CD4-positive, alpha-beta T cell treated with Interleukin-4 for 4 hours (primary cell): ENCODE data around the gene CSMD2.
"Not testable (repeated sequence)": the region's sequence is repeated elsewhere in the genome, so short reads cannot be mapped to it uniquely, and the experiment has no call there.

Experiments
- DNase-seq: peaks from one replicate; pipeline ENCODE4 v3.0.0-alpha.2; 2020

The CSMD2 gene

DNA sequence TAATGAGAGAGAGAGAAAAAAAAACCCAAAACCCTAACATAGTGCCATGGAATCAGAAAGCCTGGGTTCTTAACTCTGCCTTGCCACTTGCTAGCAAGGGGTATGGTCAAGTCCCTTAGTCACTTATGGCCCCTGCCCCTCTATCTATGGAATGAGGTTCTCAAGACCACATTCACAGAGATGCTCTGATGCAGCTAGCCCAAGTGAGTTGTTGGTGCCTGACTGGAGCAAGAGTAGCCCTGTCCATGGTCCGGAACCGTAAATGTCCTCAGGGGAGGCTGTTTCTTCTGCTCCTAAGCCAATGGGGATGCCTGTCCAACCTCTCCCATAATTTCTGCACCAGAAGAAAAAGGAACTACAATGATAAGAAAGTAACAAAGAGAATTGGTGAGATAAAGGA is 56.8 kb downstream of the CSMD2 start:
- DNase-seq = no peak

DNA sequence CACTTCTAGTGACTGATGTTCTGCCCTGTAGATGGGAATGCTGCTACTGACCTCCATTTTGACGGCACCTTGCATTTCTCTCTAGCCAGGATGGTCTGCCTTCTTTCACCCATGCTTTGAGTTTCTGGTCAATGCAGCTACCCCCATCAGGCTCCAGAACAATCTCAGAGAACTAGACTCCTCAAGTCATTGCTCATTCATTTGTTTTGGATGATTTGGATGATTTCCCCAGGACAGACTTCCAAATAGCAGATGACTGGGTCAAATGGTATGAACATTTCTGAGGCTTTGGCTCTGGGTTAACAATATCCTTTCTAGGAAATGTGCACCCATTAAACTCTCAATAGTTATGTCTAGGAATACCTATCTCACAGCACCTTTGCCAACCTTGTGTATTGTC is 63.9 kb downstream of the CSMD2 start:
- DNase-seq = no peak

DNA sequence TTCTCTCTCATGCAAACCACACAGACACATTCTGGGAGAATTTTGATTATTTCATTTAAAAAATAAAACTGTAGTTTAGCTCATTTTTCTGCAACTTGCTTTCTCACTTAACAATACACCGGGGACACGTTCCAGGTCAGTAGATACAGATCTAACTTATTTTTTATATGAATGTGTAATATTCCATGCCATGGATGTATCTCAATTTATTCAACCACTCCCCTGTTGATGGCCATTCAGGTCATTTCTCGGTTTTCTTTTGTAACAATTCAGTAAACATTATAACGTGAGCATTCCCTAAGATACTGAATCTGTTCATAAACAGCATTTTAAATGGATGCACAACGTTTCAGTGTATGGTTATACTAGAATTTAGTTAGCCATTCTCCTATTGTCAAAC is 64.7 kb downstream of the CSMD2 start:
- no peak for DNase-seq

DNA sequence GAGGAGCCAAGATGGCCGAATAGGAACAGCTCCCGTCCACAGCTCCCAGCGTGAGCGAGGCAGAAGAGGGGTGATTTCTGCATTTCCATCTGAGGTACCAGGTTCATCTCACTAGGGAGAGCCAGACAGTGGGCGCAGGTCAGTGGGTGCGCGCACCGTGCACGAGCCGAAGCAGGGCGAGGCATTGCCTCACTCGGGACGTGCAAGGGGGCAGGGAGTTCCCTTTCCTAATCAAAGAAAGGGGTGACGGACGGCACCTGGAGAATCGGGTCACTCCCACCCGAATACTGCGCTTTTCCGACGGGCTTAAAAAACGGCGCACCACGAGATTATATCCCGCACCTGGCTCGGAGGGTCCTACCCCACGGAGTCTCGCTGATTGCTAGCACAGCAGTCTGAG is 72.6 kb downstream of the CSMD2 start:
- not testable (repeated sequence) for DNase-seq

DNA sequence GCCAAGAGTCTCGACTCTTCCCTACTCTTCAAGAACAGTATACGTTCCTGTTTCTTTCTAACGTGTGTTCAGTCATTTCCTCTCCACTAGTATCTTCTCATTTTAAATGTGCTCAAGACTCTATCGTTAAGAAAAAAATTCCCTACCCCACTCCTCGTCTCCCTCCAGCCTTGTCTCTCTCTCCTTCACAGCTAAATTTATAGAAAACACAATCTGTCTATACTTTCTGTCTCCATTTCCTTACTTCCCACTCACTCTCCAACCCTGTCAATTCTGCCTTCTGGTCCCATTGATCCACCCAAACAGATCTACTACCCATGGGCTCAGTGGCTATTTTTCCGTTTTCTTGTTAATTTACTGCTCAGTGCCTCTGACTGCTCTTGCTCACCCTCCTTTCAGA is 75.3 kb downstream of the CSMD2 start:
- DNase-seq = no peak

DNA sequence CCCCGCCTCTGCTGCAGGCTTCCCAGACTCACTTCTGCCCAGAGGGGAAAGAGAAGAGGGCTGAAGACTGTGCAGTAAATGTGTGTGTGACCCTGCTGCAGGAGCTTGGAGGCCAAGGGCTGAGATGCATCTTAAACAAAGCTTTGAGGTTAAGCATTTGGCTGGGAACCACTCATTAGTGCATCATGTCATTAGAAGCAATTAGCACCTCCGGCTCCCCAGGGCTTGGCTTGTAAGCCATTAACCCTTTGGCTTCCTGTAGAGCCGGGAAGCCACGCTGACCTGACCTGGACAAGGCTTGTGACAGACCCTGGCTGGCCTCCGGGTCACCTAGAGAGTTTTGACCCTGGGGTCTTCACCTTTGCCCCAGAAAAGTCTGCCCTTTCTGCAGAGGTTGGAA is 77.0 kb downstream of the CSMD2 start:
- DNase-seq = no peak

DNA sequence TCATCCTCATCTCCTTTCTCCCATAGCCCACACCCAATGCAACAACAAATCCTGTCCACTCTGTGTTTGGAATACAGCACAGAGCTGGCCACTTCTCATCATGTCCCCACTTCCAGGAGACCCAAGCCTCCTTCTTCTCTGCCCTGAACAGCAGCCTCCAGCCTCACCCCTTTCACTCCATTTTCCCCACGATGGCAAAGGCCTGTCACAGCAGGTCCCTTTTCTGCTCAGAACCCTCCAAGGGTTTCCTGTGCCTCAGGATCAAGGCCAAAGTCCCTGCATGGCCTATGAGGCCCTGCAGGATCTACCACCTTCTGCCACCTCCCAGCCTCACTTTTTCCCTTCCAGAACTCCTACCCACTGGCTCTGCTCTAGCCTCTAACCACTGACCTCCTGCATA is 78.5 kb downstream of the CSMD2 start:
- DNase-seq = no peak

DNA sequence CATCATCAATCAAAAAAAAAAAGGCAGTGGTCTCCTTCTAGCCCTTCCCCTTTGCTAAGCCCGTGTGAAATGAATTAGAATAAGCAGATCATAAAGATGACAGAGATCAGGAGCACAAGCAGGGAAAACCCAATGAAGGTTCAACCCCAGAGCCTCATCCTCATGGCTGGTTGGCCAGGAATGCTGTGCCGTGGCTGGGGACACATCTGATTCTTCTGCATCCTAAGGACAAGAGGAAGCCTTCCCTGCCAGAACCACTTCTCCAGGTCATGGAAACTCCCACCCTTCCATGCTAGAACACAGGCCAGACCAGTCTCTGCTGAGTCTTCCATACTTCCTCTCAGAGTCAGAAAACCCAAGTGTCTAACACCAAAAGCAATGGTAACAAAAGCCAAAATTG is 81.1 kb downstream of the CSMD2 start:
- no peak for DNase-seq

DNA sequence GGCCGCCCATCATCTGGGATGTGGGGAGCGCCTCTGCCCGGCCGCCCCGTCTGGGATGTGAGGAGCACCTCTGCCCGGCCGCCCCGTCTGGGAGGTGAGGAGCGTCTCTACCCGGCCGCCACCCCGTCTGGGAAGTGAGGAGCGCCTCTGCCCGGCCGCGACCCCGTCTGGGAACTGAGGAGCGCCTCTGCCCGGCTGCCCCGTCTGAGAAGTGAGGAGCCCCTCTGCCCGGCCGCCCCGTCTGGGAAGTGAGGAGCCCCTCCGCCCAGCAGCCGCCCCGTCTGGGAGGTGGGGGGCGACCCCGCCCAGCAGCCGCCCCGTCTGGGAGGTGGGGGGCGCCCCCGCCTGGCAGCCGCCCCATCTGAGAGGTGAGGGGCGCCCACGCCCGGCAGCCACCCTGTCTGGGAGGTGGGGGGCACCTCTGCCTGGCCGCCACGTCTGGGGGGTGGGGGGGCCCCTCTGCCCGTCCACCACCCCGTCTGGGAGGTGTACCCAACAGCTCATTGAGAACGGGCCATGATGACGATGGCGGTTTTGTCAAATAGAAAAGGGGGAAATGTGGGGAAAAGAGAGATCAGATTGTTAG is 82.9 kb downstream of the CSMD2 start:
- DNase-seq = not testable (repeated sequence)

DNA sequence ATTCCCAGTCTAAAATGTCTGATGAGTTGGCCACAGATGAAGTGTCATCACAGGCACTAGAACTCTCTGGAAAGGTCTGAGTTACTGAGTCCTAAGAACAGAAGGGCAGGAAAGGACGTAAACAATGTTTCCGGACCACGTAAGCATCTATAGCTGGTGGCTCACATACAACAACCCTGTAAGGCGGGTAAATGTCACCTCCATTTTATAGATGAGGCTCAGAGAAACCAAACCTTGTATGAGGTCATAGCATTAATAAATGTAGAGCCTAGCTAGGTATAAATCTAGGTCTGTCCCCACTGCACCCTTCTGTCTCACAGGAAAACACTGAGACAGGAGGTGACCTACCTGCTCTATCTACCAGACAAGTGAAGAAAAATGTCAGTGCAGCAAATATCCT is 86.6 kb downstream of the CSMD2 start:
- DNase-seq = no peak

DNA sequence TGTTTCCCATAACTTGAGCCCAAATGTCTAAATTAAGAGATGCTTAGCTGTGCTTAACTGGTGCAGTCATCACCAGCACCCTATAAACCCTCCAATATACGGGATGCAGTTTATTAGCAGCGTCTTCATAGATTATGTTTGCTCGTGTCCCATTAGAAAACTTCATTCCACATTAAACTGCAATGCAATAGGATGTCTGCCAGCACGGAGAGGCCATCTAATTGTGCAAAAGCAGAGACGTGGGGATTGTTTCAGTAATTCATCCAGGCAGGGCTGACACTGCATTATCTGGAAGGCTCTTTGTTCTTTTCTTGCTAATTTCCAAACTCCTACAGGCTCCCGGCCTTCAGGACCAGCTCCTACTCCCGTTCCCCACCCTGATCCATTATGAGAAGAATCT is 89.5 kb downstream of the CSMD2 start:
- no peak for DNase-seq

DNA sequence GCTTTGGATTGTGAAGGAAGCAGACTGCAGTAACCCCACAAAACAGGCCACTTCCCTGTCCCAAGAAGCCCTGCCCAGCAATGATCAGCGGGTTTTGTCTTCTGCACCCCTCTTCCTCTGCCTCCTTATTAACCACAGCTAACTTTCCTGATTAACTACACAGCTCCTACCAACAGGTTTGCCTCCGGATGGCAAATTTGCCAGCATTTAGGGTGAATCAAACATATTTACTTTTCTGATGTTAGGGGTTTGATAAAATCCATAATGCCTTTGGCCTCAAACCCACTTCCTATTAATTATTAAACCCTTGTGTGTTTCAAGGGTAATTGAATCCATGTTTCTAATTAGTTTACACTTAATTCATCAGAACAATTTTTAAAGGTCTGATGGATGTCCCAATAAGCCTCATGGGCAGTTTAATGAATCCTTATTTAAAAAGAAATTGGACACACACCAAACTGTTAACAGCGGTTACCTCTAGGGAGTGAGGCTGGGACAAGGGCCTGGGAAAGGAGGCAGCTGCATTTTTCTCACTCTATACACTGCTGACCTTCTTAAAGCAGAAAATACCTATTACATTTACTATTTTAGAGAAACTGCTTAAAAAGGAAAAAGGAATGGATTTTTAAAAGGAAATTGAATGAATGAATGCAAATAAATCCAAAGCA is 91.9 kb downstream of the CSMD2 start:
- no peak for DNase-seq

DNA sequence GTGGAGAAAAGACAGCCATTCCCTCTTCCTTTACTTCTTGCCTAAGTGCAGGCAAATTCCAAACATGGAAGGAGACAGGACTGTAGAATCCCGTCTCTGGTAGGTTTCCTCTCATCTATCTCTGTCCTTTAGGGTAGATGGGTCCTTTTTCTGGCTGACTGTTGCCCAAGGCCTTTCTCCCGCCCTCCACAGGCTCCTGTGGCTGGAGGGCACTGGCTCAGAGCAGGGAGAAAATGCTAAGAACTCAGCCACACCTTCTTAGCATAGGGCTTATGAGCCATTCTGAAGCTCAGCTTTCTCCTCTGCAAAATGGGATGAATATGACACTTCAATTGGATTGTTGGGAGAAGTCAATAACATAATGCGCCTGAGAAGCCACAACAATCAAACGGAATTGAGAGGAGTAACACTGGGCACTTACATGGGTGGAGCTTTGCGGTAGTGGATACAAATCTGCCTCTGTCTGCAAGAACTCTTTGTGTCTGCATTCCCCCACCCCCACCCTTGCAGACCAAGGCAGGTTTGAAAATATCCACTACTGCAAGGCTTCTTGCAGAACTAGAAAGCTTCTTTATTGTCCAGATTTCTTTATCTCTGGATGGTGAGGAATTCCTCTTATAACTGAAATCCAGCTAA is 94.7 kb downstream of the CSMD2 start:
- no peak for DNase-seq

DNA sequence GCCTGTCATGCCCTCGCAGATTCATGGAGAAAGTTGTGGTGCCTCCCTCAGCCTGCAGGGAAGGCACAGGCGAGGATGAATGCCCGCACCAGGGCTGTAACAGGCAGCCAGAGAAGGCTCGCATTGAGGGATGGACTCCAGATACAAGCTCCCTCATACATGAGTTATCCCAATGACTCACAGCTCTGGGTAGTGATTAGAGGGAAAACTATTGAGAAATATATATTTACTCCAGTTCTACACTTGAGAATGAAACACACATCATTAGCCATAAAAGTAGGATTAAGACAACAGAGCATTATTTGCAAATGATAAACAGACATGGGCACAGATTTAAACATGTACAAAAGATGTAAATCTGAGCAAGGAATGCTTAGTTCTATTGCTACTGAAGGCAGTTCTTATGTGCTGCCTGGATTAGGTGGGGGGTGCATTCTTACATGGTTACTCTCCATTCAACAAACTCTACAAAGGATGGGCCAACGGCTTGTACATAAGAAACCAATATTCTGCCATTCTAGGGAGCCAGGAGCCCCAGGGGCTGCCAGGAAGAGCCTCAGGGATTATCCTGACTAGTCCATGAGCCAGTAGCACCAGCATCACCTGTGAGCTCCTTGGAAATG is 97.9 kb downstream of the CSMD2 start:
- DNase-seq = no peak

DNA sequence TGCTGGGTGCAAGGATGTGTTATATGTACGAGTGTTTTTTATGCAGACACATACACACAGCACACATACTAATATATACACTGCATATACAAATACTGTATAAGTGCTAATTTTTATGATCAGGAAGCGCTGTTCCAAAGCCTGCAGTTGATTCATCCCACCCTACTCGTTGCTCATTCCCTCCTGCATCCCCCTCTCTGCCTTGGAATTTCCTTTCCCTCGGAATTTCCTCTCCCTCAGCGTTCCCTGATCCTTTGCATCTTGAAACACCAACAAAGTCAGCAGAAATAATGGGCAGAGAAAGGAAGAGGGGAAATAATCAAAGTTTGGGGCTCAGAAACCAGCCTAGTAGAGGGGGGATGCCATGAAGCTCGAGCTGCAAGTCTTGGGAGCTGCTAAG is 98.9 kb downstream of the CSMD2 start:
- no peak for DNase-seq

DNA sequence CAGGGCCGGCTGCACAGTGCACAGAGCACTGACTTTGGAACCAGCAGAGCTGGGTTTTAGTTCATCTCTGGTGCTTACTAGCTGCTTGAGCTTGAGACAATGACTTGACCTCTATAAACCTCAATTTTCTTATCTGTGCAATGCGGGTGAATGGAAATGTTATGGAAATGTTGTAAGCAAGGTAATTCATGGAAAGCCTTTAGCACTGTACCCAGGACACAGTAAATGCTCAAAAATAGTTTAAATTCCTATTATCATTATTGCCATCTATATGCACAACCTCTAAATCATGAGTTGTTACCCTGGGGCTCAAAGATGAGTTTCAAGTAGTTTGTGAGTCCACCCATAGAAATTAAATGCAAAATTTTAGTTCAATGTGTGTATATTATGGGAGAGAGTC is 99.5 kb downstream of the CSMD2 start:
- no peak for DNase-seq

DNA sequence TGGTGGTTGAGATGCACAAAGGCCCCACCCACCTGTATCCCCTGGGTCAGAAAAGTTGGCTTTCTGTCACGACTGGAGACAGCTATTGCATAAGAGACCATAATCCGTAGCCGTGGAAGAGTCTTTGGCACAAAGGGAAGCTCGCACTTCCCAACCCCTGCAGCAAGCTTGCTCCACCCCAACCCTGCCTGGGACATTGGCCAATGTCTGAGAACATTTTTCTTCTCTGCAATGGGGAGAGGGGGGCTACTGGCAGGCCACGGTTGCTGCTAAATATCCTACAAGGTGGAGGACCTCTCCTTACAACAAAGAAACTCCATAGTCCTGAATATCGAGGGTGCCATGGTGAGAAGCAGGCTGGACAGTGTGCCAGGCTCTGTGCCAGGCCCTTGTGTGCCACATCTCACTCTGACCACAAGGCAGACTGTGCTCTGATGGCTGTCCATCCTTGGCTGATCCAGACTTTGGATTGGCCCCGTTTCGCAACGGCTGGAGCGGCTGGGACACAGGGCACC is 104.1 kb downstream of the CSMD2 start:
- DNase-seq = no peak

DNA sequence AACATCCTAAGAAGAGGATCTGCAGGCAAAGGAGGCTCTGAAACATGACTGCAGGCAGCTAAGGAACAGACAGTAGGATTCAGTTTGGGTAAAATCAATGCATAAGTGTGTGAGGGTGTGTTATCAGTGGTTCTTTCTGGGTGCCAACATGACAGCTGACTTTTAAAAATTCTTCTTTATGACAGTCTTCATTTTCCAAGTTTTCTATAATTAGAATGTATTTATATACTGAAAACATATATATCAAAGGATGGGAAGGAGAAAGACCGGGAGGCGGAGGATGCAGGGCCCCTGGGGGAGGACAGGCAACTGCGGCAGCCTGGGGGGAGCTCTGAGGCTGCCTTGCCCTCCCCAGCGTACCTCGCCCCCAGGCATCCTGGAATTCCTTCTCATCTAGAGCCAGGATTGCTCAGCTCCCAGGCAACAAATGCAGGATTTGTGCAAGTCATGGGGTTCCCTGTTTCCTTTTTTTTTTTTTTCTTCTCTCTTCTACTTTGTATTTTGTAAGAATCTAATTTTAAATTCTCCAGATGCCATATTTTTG is 104.8 kb downstream of the CSMD2 start:
- DNase-seq = no peak

DNA sequence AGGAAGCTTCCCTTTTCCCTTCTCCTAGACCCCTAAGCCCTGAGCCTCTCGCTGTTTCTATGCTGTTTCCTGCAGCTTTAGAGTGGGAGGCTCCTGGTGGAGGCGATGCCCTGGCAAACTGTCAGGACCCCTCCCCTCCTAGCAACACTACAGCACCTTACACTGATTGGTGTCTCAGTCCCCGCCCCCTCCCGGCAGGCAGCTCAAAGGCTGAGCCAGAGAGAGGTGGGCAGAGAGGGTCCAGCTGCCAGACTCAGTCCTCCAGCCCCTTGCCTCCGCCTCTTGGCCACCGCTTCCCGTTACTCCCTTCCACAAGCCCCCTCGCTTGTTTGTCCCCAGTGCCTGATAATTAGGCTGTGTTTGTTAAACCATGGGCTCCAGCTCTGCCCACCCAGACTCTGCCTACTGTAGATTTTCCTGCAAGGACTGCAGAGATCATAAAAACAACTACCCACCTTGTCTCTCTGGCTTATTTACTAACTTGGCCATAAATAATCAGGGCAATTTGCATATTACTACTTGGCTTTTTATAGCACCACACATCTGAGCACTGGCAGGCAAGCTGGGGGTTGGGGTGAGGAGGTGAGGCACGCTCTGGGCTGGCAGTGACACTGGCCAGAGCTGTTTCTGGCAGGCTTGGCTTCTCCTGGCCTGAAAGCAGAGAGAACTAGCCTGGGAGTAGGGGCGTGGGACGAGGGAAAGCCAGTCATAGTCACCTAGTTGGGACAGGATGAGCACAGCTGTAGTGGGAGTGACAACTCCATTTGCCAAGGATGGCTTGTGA is 107.5 kb downstream of the CSMD2 start:
- DNase-seq = no peak

DNA sequence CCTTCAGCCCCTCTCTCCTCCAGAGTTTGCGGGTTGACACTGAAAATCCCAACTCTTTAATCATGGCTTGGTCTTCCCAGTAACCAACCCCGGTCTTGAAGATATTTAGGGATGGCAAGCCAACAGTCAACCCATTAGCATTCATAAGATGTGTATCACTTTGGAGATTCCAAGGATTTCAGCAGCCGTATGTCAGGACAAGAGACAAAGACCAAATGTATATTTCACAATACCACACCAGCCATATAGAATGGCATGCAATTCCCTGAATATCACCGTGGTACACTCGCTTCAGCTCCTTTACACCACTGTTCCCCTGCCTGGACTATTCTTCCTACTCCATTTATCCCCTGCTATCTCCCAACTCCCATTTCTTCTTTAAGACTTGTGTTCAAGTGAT is 109.2 kb downstream of the CSMD2 start:
- DNase-seq = no peak

DNA sequence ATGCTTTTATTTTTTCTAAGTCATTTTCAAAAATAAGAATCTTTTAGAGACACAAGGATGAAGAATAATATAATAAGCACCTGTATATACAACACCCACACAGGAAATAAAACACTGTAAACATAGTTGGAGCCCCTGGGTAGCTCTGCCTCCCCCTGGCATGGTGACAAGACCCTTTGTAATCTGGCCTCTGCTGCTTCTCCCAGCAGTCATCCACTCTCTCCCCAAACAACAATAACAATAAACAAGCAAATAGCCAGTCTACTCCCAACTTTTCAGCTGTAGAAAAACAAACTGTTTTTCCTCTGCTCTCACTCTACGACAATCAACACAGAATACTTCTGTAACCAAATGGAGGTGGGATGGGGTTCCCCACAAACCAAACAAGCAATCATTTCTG is 110.1 kb downstream of the CSMD2 start:
- DNase-seq = no peak

DNA sequence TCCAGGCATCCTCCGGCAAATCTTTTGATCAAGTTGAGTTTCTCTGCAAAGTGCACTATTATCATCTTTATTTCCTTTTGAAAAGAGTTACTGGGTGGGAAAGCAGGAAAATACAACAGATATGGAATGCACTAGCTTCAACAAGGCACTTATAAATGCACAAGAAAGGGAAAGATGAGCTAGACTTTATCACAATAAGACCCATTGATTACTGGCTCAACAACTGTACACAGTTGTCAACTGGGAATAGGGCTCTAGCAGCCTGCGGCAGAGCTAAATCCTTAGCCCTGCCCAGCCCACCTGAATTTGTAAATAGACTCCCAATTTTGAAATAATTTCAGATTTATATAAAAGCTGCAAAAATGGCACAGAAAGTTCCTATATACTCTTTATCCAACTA is 111.4 kb downstream of the CSMD2 start:
- DNase-seq = no peak

DNA sequence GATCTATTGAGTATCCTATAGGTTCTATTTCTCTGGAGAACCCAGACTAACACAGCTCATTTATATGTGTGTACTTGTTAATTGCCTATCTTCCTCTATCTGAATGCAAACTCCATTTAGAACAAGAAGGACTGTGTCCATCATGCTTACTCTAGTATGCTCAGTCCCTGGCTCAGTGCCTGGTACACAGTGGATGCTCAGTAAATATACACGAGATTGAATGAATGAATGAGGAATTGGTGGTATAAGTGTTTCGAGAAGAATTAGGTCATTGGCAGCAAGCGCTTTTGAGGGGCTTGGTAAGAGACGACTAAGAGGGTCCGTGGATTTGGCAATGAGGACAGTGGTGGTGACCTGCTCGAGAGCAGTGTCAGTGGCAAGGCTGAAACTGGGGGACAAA is 112.5 kb downstream of the CSMD2 start:
- no peak for DNase-seq
